HG03378 (cell line): Measurements from ENCODE around the gene KLHL36.
A peak's percentile ranks its signal among the peaks of the same experiment; 100 is the strongest.
"Not testable (repeated sequence)": the region's sequence is repeated elsewhere in the genome, so short reads cannot be mapped to it uniquely, and the experiment has no call there.

Experiments
- ATAC-seq: cut with Tn5 transposase; IDR thresholded peaks from one replicate; pipeline ENCODE4 v1.9.1; 2021; ENCODE audit warnings: mild to moderate bottlenecking, moderate library complexity; ENCODE audit not compliant: unreplicated experiment

KLHL36 gene

GRCh38 chr16:84667600-84668309 is 19.4 kb downstream of the KLHL36 start:
- ATAC-seq = no peak

GRCh38 chr16:84670063-84670462 is 21.8 kb downstream of the KLHL36 start:
- no peak for ATAC-seq

GRCh38 chr16:84672276-84673202 is 24.2 kb downstream of the KLHL36 start:
- ATAC-seq = no peak

- ATAC-seq = no peak
These were observed 24.9 kb downstream of the KLHL36 start for GRCh38 chr16:84673203-84673535.

- ATAC-seq = no peak
These were observed 25.2 kb downstream of the KLHL36 start for GRCh38 chr16:84673561-84673960.

- ATAC-seq = no peak
These were observed 27.1 kb downstream of the KLHL36 start for GRCh38 chr16:84675423-84675822.

- ATAC-seq = no peak
These were observed 27.6 kb downstream of the KLHL36 start for GRCh38 chr16:84675884-84676283.

GRCh38 chr16:84677017-84677803 is 28.9 kb downstream of the KLHL36 start:
- ATAC-seq = no peak

- no peak for ATAC-seq
These were observed 29.5 kb downstream of the KLHL36 start for GRCh38 chr16:84677849-84678248.

- no peak for ATAC-seq
These were observed 30.2 kb downstream of the KLHL36 start for GRCh38 chr16:84678541-84678940.

- ATAC-seq = no peak
These were observed 32.0 kb downstream of the KLHL36 start for GRCh38 chr16:84680165-84680842.

- ATAC-seq = no peak
These were observed 32.7 kb downstream of the KLHL36 start for GRCh38 chr16:84680843-84681629.

- ATAC-seq = no peak
These were observed 35.6 kb downstream of the KLHL36 start for GRCh38 chr16:84683691-84684591.

- no peak for ATAC-seq
These were observed 36.3 kb downstream of the KLHL36 start for GRCh38 chr16:84684592-84684965.

GRCh38 chr16:84685210-84685609 is 36.9 kb downstream of the KLHL36 start:
- ATAC-seq = no peak

- ATAC-seq = no peak
These were observed 38.5 kb downstream of the KLHL36 start for GRCh38 chr16:84686707-84687298.

GRCh38 chr16:84687715-84688114 is 39.4 kb downstream of the KLHL36 start:
- ATAC-seq = peak; percentile 83

- not testable (repeated sequence) for ATAC-seq
These were observed 39.9 kb downstream of the KLHL36 start for GRCh38 chr16:84688163-84688562.

GRCh38 chr16:84689111-84689510 is 40.8 kb downstream of the KLHL36 start:
- no peak for ATAC-seq
